Embryonic facial prominence (tissue), 1 donor: Measurements from ENCODE around the gene PITPNM3.
"Not testable (repeated sequence)": the region's sequence is repeated elsewhere in the genome, so short reads cannot be mapped to it uniquely, and the experiment has no call there.

Source experiments
- DNase-seq: peaks from one replicate; pipeline ENCODE4 v3.0.0-alpha.2; 2016; ENCODE audit errors: extremely low spot score

PITPNM3 gene

GRCh38 chr17:6502142-6502541, 54.2 kb downstream of the PITPNM3 start:
- no peak for DNase-seq

DNA sequence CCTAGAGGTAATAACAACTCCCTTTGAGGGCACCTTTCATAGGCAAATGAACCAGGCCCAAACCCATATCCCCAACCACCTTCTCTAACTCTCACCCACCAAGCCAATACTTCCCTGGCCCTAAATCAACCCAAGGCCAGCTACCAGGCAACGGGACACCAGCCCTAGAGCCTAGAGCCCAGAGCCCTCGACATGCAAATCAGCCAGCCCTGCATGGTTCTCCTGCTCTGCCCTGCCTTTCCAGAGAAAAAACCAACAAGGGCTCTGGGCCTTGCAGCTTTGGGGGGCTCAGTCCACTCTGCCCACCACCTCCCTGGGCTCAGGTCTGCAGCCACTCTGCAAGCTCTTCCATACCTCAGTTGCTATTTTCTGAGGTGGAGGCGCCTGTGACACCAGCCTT, 55.0 kb downstream of the PITPNM3 start:
- DNase-seq: no peak

DNA sequence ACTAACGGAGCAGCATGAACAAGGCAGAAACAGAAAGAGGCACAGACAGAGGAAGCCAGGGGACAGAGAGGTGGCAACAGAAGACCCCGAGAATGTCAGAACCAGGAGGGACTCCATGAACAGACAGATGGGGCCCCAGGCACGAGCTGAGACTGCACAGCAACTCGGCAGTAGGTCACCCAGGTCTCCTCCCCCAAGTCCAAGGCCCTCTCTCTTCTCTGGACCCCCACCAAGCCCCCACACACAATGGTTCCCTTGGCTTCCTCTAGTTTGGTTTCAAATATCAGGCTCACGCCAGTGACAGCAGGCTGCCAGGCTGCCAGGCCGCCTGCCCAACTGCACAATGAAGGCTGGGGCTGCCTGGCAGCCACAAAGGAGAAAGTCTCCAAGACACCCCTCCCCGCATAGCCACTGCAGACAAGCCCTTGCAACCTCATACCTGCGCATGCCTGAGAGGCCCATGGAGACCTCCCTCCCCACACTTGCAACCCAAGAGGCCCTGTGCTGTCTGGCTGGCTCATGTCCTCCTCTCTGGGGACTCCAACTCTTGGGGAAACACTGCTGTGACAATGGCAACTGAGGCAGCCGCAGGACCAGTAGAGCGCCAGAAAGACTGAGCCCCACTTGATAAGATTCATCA, 57.3 kb downstream of the PITPNM3 start:
- DNase-seq: no peak

GRCh38 chr17:6498356-6498755, 58.0 kb downstream of the PITPNM3 start:
- DNase-seq: no peak

DNA sequence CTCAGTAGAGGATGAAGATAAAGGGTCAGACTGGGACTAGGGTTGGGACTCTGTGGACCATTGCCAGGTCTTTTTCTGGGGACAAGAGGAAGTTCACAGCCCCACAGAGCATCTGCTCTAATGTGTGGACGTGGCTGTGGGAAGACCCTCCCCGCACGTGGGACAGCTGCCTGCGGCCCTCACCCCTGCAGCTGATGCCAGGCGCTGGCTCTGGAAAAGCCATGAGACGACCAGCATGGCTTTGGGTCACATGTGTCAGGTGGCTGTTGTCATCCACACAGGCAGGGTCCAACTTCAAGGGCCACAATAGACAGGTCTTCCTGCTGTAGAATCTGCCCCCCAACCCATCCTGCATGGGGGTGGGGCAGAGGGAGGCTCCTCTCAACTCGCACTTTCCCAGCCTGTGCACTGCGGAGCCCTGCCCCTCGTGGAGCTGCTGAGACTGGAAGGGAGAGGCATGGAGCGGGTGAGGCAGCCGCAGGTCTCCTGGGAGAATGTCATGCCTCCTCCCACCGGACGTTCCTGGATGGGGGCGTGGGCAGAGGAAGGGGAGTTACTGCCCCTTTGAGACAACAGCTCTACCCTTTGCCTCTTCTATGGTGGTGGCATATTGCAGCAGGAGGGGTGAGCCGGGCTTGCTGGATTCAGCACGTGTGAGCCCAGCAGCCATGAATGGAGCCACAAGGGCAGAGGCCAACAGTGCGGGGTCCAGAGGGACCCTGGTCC, 58.7 kb downstream of the PITPNM3 start:
- no peak for DNase-seq

DNA sequence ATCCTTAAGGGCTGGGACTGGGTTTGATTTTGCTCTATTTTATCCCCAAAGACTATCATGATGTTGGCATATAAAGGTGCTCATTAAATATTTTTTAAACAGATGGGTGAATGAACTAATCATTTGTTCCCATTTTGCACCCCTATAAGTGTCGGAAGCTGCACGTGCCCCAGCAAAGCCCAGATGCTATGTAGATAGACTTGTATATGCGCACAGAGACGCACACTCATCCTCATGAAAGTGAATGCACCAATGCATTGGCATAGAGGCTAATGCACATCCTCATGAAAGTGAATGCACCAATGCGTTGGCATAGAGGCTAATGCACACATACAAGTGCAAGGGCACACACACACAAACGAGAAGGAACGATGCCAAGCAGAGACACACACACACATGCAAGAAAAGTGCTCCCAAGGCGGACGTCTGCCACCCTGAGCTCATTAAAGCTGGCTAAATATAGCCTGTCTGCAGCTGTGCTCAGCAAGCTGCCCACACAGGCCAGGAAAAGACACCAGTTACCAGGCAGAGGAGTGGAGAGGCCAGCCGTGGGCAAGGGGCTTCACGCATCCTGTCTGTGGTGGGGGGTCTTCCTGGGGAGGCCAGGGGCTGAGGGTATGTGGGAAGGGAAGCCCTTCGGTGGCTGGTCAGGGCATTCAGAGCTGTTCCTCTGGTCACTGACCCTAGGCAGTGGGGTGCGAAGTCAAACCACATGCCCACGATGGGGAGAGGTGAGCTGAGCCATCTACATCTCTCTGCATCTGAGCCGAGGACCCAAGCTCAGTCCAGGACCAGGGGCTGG, 59.5 kb downstream of the PITPNM3 start:
- no peak for DNase-seq

GRCh38 chr17:6496116-6496481, 60.3 kb downstream of the PITPNM3 start:
- no peak for DNase-seq

DNA sequence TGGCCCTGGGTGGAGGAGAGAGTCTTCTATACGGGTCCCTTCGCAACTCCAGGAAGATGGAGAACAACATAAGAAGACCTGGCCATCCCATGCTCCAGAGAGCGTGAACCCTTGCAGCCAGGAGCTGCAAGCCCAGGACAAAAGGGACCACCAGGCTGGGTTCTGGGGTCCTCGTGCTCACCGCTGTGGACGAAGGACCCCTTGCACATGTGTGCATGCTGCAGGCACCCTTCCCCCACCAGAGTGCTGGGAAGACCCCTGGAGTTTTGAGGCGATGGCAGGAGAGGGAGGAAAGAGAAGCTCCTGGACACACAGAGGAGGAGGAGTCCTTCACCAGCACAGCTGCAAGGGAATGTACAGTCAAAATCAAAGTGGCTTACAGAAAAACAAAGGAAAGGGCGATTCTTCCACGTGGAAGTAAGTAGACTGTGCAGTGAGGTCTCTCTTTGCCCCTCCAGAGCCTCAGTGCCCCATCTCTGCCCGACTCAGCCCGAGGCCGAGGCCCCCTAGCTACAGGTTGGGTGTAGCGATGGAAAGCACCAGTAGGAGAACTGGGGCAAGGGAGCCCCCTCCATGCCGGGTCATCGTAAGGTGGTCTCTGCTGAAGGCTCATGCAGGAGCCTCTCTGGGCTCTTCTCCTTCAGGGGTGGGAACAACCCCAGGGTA, 60.8 kb downstream of the PITPNM3 start:
- no peak for DNase-seq

DNA sequence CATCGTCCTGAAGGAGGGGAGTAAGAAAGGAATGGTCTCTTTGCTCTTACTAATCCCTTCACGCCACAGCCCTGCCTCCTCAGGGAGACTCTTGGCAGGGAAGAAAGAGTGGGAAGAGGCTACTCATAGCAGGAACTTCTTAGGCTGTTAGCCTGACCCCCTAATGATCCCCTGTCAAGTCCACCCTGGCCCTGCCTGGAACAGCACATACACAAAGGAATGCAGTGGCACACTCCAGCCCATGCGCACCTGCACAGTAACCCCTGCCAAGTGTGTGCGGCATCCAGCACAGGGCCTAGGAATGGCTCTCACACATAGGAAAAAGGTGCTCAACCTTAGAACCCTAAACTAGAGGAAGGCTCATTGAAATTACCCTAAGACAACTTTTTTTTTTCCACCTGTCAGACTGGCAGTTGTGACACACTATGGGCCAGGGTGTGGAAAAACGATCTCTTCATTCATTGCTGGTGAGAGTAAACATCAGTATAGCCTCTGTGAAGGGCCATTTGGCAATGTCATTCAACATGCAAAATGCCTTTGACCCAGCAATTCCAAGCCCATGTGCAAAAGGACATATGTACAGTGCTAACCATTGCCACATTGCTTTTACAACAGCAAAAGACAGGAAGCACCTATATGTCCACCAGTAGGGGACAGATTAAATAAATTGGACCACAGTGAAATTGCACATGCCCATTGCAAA, 62.0 kb downstream of the PITPNM3 start:
- no peak for DNase-seq

GRCh38 chr17:6492892-6493674, 63.3 kb downstream of the PITPNM3 start:
- no peak for DNase-seq

- DNase-seq: no peak
These were observed 65.2 kb downstream of the PITPNM3 start for GRCh38 chr17:6491071-6491700.

- no peak for DNase-seq
These were observed 67.3 kb downstream of the PITPNM3 start for GRCh38 chr17:6489016-6489550.

DNA sequence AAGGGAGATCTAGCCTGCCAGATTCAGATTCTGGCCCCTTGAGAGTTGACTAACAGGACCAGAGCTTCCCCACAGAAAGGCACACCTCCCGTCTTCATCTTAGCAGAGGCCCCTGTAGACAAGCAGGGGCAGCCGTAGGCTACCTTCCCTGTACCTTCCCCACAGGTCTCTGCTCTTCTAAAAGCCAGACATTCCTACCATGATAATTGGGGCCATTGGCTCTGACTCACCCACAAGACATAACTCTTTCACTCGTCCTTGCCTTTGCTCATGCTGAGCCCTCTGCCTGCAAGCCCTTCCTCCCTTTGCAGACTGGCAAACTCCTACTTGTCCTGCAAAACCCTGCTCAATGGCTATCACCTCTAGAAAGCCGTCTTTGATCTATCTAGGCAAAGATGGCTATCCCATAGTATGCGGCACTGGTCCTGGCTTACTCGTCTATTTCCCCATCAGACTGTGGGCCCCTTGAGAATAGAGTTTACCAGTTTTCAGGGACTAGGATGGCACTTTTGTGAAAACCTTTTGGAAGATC, 68.3 kb downstream of the PITPNM3 start:
- no peak for DNase-seq

GRCh38 chr17:6487251-6488007, 68.9 kb downstream of the PITPNM3 start:
- no peak for DNase-seq

DNA sequence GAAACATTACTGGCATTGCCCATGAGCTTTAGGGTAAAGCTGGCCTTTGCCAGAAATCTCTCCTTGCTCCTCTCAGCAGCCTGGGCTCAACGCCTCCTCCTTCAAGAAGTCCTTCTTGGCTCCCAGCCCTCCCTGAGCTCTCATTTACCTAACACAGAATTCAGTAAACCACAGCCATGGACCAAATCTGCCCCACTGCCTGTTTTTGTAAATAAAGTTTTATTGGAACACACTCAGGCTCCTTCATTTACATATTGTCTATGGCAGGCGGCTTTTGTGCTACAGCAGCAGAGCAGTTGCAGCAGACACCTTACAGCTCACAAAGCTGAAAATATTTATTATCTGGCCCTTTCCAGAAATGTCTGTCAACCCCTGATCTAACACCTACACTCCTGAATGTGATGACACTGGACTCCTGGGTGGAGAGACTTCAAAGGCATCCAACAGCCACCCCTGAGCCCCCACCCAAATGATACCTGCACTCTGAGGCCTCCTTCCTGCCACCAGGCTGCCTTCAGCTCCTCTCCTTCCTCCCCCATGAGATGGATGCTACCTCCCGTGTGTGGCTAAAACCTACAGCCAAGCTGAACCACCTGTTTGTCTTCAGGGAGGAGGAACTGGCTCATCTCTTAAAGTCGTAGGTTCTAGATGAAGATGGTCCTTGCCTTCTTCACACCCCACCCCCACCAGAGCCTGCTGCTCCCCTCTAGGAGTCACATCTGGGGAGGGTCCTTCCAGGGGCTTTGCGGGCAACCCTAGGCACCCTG, 70.5 kb downstream of the PITPNM3 start:
- DNase-seq: no peak

- no peak for DNase-seq
These were observed 72.8 kb downstream of the PITPNM3 start for GRCh38 chr17:6483507-6483906.

DNA sequence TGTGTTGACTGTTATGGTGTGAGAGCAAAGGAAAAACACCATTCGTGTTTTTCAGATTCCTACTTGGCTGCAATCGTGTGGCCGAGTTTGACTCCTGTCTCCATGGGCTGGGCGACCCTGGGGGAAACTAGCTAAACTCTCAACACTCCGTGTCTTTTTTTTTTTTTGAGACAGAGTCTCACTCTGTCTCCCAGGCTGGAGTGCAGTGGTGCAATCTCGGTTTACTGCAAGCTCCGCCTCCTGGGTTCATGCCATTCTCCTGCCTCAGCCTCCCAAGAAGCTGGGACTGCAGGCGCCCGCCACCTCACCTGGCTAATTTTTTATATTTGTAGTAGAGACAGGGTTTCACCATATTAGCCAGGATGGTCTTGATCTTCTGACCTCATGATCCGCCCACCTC, 73.6 kb downstream of the PITPNM3 start:
- DNase-seq: not testable (repeated sequence)

- no peak for DNase-seq
These were observed 74.3 kb downstream of the PITPNM3 start for GRCh38 chr17:6482105-6482455.
